ENCODE data around the gene TTC9. TPM values are rescaled to one million over a fixed set of nuclear protein-coding genes. Genes with fewer than 3 reads are reported as not detected.

Gene TTC9
- total and polyA plus RNA-seq, 9 of the 15 experiments (the other 6 are each of a cell fraction or from before 2014, with no cell fraction given): 0.07 TPM; not detected in 8

DNA sequence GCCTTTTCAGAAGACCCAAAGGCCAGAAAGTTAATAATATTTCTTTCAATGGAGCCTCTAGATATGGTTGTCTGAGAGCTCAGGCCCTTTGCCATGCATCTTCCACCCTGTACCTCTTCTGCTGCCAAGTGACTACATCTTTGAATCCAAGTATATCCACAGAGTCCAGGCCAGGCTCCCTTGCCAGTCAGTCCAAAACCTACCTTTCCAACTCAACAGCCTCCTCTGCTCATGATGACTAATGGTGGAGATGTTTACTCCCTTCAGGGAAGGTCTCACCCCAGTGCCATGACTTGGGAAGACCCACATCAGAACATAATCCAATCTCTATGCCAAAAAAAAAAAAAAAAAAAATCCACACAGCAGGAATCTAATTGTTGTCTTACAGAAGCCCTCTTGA is 20.4 kb downstream of the TTC9 start:
- no peaks in the 10 kb centered on the region for H3K4me1 ChIP-seq (replicated peaks in 1 of 2; ENCODE audit: control insufficient read depth in 2 of 2, insufficient read depth in 2 of 2, low read length in 2 of 2)
- H3K36me3 ChIP-seq (ENCODE audit: control insufficient read depth, insufficient read depth, low read length): no peaks in the 10 kb centered on the region
- no peaks in the 10 kb centered on the region for H3K9me3 ChIP-seq (replicated peaks; ENCODE audit: control insufficient read depth, insufficient read depth, low read depth, low read length)
- no peaks in the 10 kb centered on the region for H3K79me2 ChIP-seq (ENCODE audit: control insufficient read depth, insufficient read depth, low read length)
- no peak for FAIRE-seq
- H4K20me1 ChIP-seq (replicated peaks; ENCODE audit: control insufficient read depth, insufficient read depth, low read length): no peaks in the 10 kb centered on the region
- no peak for DNase-seq (ENCODE audit: extremely low read depth in 1 of 4, low spot score in 3 of 4)
- intact Hi-C loops (cut with micrococcal nuclease) (no loop called here), in situ Hi-C loops (cut with MboI) (no loop called here)
- no peak overlapping the region for H3K4me3 ChIP-seq
- ATAC-seq: no peak
- no peak overlapping the region for H2AFZ ChIP-seq (ENCODE audit: low read depth, low read length)
- no peak overlapping the region for H3K4me2 ChIP-seq (ENCODE audit: insufficient read depth, low read length)
- H3K9me1 ChIP-seq (ENCODE audit: control insufficient read depth, insufficient read depth, low read length): no peaks in the 10 kb centered on the region
- ChIA-PET POLR2A (no interaction called here), CTCF (ENCODE audit: low intra/inter-chr PET ratio) (no interaction called here)
- peaks cover 0 to 4% of the 10 kb centered on the region in 2 experiments; a peak in 1 of 5 replicates for H3K27me3 ChIP-seq (ENCODE audit: control insufficient read depth in 2 of 2, insufficient read depth in 2 of 2, low read length in 2 of 2)
- H3K27ac ChIP-seq (ENCODE audit: extremely low read depth, low read depth, low read length): no peak overlapping the region
- no peak overlapping the region for H3K9ac ChIP-seq (ENCODE audit: insufficient read depth in 1 of 2, low read depth in 2 of 2, low read length in 2 of 2)
- no TSS peak for BruUV-seq (replicated peaks)
- TF ChIP-seq, protein P1, sequence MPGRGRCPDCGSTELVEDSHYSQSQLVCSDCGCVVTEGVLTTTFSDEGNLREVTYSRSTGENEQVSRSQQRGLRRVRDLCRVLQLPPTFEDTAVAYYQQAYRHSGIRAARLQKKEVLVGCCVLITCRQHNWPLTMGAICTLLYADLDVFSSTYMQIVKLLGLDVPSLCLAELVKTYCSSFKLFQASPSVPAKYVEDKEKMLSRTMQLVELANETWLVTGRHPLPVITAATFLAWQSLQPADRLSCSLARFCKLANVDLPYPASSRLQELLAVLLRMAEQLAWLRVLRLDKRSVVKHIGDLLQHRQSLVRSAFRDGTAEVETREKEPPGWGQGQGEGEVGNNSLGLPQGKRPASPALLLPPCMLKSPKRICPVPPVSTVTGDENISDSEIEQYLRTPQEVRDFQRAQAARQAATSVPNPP (IDR thresholded peaks at IDR 0.05; ENCODE audit: borderline replicate concordance, insufficient read depth, insufficient read length): no peak
- TF ChIP-seq BRF1 (IDR thresholded peaks at IDR 0.05; ENCODE audit: borderline replicate concordance, extremely low read depth, insufficient read length) (no peak), MCM3 (IDR thresholded peaks at IDR 0.05) (no peak), ASH1L (IDR thresholded peaks at IDR 0.05; ENCODE audit: borderline replicate concordance, low read depth, partially characterized antibody) (no peak), RFX5 (IDR thresholded peaks at IDR 0.05; ENCODE audit: low read depth, low read length) (no peak), TCFL5 (CRISPR knock-in tag; conservative IDR thresholded peaks at IDR 0.05) (no peak), ZNF445 (CRISPR knock-in tag; IDR thresholded peaks at IDR 0.05; ENCODE audit: low read depth) (no peak), SIN3A (IDR thresholded peaks at IDR 0.05; ENCODE audit: borderline replicate concordance in 2 of 2, control insufficient read depth in 1 of 2, low read depth in 2 of 2, low read length in 2 of 2) (no peak), PHTF2 (CRISPR knock-in tag; IDR thresholded peaks at IDR 0.05) (no peak), ZNF57 (CRISPR knock-in tag; IDR thresholded peaks at IDR 0.05) (no peak)
- TF ChIP-seq, protein P2, sequence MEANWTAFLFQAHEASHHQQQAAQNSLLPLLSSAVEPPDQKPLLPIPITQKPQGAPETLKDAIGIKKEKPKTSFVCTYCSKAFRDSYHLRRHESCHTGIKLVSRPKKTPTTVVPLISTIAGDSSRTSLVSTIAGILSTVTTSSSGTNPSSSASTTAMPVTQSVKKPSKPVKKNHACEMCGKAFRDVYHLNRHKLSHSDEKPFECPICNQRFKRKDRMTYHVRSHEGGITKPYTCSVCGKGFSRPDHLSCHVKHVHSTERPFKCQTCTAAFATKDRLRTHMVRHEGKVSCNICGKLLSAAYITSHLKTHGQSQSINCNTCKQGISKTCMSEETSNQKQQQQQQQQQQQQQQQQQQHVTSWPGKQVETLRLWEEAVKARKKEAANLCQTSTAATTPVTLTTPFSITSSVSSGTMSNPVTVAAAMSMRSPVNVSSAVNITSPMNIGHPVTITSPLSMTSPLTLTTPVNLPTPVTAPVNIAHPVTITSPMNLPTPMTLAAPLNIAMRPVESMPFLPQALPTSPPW (CRISPR knock-in tag; IDR thresholded peaks at IDR 0.05): no peak
- TF ChIP-seq, protein P3, sequence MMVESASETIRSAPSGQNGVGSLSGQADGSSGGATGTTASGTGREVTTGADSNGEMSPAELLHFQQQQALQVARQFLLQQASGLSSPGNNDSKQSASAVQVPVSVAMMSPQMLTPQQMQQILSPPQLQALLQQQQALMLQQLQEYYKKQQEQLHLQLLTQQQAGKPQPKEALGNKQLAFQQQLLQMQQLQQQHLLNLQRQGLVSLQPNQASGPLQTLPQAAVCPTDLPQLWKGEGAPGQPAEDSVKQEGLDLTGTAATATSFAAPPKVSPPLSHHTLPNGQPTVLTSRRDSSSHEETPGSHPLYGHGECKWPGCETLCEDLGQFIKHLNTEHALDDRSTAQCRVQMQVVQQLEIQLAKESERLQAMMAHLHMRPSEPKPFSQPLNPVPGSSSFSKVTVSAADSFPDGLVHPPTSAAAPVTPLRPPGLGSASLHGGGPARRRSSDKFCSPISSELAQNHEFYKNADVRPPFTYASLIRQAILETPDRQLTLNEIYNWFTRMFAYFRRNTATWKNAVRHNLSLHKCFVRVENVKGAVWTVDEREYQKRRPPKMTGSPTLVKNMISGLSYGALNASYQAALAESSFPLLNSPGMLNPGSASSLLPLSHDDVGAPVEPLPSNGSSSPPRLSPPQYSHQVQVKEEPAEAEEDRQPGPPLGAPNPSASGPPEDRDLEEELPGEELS (CRISPR knock-in tag; IDR thresholded peaks at IDR 0.05; ENCODE audit: borderline replicate concordance): no peak
- TF ChIP-seq, protein P4, sequence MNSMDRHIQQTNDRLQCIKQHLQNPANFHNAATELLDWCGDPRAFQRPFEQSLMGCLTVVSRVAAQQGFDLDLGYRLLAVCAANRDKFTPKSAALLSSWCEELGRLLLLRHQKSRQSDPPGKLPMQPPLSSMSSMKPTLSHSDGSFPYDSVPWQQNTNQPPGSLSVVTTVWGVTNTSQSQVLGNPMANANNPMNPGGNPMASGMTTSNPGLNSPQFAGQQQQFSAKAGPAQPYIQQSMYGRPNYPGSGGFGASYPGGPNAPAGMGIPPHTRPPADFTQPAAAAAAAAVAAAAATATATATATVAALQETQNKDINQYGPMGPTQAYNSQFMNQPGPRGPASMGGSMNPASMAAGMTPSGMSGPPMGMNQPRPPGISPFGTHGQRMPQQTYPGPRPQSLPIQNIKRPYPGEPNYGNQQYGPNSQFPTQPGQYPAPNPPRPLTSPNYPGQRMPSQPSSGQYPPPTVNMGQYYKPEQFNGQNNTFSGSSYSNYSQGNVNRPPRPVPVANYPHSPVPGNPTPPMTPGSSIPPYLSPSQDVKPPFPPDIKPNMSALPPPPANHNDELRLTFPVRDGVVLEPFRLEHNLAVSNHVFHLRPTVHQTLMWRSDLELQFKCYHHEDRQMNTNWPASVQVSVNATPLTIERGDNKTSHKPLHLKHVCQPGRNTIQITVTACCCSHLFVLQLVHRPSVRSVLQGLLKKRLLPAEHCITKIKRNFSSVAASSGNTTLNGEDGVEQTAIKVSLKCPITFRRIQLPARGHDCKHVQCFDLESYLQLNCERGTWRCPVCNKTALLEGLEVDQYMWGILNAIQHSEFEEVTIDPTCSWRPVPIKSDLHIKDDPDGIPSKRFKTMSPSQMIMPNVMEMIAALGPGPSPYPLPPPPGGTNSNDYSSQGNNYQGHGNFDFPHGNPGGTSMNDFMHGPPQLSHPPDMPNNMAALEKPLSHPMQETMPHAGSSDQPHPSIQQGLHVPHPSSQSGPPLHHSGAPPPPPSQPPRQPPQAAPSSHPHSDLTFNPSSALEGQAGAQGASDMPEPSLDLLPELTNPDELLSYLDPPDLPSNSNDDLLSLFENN (IDR thresholded peaks at IDR 0.05; ENCODE audit: low read depth in 2 of 2, low read length in 2 of 2): no peak
